Activated CD4-positive, CD25-positive, alpha-beta regulatory T cell treated with anti-CD3 and anti-CD28 coated beads, Interleukin-2, amount 50 U/mL, for 24 hours (primary cell): ENCODE measurements around the gene ANKDD1A.

Source experiments
- ATAC-seq, 2 donors: fragments of 150-1000 bp; cut with Tn5 transposase; one replicate each; pipeline ENCODE4 v1.10.0; 2021; ENCODE audit warnings: mild to moderate bottlenecking in 1 of 2, moderate library complexity in 1 of 2

The ANKDD1A gene

DNA sequence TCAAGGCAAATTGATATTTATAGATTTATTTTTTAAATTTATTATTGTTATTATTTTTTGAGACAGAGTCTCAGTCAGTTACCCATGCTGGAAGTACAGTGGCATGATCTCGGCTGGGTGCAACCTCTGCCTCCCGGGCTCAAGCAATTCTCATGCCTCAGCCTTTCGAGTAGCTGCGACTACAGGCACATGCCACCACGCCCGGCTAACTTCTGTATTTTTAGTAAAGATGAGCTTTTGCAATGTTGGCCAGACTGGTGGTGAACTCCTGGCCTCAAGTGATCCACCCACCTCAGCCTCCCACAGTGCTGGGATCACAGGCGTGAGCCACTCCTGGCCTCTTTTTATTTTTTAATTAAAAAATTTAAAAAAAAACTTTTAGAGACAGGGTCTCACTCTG lies 59.0 kb downstream of the ANKDD1A start:
- no peak for ATAC-seq

DNA sequence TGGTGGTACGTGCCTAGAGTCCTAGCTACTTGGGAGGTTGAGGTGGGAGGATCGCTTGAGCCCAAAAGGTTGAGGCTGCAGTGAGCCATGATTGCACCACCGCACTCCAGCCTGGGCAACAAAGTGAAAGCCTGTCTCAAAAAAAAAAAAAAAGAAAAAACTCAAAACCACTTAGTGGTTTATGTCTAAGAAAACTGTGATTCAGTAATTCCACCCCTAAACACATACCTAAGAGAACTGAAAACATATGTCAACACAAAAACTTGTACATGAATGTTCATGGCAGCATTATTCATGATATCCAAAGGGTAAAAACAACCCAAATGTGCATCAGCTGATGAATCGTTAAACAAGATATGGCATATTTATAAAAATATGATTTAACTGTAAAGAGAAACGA lies 63.7 kb downstream of the ANKDD1A start:
- no peak for ATAC-seq

DNA sequence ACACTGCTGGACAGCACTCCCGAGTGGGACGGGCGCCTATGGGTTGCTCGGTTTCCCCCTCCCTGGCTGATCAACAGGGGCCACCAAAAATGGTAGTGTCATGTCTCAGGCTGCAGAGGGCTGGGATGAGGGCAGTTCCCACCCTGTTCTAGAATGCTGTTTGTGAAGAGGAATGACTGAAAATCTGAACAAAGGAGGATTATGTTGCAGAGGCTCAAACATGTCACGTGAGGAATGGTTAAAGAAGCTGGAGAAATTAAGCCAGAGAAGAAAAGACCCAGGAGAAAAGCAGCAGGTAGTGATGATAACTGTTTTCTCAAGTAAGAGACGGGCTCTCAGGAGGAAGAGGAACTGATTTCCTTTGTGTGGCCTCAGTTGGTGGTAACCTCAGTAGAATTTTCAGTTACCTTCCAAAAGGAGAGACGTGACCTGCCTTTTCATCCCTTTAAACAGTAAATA lies 67.6 kb downstream of the ANKDD1A start:
- no peak for ATAC-seq

DNA sequence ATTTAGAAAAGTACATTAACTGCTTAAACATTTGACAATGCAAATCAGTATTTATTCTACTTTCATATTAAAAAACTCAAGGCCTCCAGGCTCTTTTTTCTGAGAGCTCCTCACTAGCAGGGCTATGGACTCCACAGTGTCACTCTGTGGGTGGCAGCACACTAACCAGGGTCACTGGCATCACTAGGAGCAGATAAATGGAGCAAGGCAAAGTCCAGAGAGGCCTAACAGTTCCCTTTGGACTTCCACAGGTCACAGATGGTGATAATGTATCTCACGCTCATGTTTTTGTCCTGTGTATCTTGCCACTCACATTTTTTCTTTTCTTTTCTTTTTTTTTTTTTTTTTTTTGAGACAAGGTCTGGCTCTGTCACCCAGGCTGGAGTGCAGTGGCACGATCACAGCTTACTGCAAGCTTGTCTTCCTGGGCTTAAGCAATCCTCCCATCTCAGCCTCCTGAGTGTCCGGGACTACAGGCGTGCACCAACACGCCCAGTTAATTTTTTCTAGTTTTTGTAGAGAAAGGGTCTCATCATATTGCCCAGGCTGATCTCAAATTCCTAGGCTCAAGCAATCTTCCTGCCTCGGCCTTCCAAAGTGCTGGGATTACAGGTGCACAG lies 70.2 kb downstream of the ANKDD1A start:
- ATAC-seq = no peak

DNA sequence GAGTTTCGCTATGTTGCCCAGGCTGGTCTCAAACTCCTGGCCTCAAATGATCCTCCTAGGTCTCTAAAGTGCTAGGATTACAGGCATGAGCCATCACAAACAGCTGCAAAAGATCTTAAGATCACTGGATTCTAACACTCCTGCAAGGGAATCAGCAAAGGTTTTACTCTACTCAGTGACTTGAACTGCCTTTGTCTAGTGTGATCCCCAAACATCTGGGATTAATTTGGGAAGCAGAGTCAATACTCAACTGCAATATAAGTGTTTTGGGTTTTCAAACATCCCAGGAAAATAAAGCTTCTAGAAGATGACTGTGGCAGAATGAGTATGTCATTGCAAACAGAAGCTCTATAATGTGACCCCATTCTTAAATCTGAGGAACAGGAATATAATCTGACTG lies 70.8 kb downstream of the ANKDD1A start:
- no peak for ATAC-seq

DNA sequence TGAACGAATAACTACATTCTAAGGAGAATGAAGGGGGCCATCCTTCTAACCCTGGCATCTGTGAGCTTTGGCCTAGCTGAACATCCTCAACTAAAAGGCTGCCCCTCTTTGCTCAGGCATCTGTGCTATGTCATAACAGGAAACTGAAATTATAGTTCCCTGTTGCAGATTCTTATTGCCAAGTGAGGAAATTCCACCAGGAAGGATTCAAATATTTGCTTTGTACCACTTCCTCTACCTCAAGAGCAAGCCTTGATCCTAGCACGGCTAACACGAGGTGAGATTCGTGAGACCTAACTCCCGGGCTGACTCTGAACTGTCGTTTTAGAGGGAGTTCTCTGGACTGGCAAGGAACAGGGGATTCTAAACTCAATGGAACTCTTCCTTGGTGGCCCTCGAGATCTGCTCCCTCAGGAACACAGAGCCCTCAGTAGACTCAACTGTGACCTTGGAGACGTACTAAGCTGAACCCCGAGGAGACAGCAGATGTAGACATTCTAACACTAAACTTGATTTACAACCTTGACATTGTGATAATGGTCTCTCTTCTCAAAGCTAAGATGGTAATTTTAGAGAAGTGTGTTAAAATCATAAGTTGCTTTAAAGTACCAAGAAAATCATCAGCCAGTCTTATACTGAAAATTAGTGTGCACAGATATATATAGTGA lies 73.8 kb downstream of the ANKDD1A start:
- ATAC-seq = no peak

DNA sequence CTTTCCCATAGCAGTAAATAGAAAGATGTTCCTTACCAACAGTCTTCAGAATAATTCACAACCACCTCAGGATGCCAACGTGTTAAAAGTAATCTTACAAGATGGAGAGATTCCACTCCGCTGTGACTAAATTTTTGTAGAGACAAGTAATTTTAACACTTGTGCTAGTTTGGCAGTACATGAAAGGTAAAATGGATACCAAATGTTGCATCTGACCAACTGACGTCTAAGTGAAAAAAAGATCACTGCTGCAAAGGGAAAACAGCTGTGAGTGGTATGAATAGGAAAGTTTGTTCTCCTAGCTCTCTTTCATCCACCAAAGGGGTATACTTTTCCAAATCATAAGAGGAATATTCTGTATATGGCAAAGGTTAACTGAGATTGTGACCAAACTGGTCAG lies 75.4 kb downstream of the ANKDD1A start:
- no peak for ATAC-seq

DNA sequence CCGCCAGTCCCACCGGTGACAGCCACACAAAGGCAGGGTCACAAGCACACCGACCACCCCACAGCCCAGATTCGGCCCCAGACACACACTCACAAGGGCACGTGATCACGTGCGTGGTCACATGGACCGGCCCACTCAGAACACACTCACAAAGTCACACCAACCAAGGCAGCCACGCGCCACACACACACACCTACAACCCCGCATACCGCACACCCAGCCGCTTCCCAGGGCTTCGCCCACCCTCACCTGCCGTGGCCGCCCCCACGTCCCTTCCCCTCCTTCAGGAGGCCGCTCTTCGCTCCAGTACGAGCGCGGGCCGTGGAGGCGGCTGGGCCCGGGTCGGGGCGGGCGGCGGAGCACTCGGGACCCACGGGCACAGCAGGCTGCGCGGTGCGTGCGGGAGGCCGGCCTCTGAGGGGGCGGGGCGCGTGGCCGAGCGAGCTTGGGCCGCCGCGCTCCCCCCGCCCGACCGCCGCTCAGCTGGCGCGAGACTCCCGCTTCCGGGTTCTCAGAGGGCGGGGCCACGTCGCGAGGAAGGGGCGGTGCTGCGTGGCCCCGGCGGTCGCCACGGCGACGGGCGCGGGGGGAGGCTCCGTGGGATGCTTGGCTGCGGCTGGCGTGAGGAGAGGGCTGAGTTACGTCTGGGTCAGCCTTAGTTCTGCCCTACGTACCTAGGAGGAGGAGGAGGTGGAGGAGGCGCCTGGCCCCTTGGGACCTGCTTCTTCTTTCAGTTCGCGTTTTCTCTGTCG lies 77.9 kb downstream of the ANKDD1A start, which contains the start of gene SPG21:
Gene SPG21, minus strand, starts transcription at position 499 of the 752 bp plus-strand sequence. CDS start 6,345 bp downstream, outside the sequence.
- peak; percentile 96 for ATAC-seq

DNA sequence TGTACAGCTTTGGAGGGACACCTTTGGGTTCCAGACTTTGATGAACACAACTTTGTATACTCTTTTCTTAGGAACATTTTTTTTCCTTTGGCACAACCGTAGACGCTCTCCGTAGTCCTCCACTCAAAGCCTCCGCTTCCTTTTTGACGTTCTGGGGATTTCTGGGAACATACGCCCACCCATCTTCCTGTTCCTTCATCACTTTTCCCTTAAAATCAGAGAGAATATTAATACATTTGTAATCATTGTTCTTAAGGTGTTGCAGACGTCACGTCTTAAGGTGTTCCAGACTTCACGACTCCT lies 78.4 kb downstream of the ANKDD1A start:
- ATAC-seq = no peak

DNA sequence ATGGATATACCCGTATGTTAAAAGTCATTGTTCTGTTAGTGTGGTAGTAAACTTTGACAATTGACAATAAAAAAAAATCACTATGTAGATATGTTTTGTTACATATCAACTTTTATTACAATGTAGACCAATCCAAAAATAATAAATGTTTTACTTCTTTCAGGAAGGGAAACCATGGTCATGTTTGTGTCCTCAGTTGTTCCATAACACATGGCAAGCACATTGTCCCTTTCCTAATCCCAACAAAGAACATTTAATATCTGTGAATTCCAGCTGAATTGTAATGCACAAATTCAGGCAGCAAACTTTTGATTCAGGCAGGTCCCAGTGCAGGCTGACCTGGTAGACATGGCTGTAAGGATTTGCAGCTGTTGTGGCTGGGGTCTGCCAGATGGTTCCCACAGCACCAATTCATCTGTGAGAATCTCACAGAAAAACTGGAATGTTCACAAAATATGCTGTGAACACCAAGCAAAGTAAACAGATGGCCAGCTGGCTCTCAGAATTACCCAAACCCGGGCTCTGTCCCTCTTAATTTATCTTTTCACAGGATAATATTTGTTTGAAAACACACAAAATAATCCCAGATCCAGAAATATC lies 79.9 kb downstream of the ANKDD1A start:
- ATAC-seq = no peak

DNA sequence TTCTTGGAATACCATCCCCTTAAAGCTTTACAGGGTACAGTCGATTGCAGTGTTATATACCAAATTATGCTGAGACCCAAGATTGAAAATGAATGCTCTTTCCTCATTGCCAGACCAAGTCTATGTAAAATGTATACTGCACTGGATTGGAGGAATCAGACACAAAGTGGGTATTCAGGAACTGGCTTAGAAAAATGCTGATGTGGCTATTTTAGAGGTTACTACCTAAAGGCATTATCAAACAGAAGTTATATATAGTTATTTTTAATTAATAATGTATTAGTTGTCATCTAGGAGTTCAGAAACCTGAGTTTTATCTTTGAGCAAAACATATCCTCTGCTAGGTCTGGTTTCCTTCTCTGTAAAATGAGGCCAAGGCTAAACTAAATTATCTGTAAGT lies 81.6 kb downstream of the ANKDD1A start:
- no peak for ATAC-seq

DNA sequence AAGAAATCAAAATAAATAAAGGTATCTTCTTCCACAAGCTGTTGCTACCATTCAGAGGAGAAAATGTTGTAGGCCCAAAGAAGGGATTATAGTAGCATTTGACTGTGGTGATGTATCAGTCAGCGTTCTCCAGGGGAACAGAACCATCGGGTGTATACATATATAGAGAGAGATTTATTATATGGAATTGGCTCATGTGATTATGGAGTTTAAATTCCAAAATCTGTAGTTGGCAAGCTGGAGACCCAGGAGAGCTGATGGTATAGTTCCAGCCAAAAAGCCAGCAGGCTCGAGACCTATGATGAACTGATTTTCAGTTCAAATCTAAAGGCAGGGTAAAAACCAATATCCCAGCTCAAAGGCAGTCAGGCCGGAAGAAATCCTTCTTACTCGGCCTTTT lies 85.4 kb downstream of the ANKDD1A start:
- ATAC-seq = no peak

DNA sequence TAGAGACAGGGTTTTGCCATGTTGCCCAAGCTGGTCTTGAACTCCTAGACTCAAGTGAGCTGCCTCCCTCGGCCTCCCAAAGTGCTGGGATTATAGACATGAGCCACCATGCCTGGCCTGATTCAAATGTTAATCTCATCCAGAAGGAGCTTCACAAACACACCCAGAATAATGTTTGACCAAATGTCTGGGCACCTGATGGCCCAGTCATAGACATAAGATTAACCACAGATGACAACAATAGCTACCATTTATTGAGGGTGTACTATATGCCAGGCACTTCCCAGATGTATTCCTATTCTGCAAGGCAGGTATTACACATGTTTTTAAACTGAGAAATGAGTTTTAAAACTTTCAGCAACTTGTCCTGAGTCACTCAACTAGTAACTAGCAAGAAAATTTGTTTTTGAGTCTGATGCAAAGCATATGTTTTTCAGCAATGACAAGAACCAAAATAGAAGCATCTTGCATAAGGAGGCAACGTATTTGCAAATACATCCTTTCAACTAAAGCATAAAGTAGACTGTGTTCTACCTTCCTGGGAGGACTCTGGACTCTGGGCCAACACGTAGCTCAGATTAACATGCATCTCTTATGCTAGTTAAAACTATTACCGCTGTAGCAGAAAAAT lies 86.2 kb downstream of the ANKDD1A start:
- ATAC-seq = no peak

DNA sequence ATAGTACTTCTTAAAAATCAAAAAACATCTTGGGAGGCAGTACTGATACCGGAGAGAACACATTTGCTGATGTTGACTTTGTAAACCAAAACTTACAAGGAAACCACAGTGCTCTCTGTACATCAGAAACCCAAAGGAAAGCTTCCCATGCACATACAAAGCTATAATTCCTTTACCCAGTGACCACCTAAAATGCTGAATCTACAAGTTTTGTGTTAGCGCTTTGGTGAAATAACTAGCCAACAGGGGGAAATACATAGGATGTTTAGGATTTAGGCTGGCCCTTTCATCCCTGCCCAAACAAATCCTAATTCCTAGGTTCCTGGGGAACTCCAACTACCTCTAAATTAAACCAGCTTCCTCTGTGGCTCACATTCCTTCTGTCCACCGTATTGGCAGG lies 93.3 kb downstream of the ANKDD1A start:
- ATAC-seq = no peak

DNA sequence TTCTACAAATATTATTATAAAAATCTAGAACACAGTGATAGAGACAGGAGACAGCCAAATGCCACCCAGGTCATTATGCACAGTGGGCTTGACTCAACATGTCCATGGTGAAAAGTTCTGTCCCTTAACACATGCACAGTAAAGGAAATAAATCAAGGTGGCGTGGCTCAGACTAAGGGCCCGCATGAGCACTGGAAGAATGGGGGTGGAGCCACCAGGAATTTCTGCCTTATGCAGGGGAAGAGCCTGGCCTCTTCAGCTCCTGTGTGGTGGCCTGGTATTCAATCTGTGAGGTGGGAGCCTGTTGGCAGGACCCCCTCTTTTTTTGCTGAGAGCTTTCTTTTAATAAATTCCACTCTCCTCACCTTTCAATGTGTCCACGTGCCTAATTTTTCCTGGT lies 95.2 kb downstream of the ANKDD1A start:
- no peak for ATAC-seq
